Measurements from ENCODE around the gene DHRS12.

DHRS12 gene

GRCh38 chr13:51724721-51725120 is 79.2 kb downstream of the DHRS12 start:
- H3K4me2 ChIP-seq: no peak overlapping the region
- no peak overlapping the region for H3K9ac ChIP-seq
- H3K9me3 ChIP-seq: no peaks in the 10 kb centered on the region
- H3K27ac ChIP-seq: no peak overlapping the region
- no peak for TF ChIP-seq Cebpa-rat (IDR thresholded peaks at IDR 0.05)
- H3K27me3 ChIP-seq: no peaks in the 10 kb centered on the region
- H3K4me3 ChIP-seq: no peak overlapping the region
- no peaks in the 10 kb centered on the region for H3K4me1 ChIP-seq
- peaks cover 12% of the 10 kb centered on the region for H3K36me3 ChIP-seq
- no peaks in the 10 kb centered on the region for H4K20me1 ChIP-seq

- no peak for TF ChIP-seq Cebpa-rat (IDR thresholded peaks at IDR 0.05)
- Histone ChIP-seq H3K4me1 (no peaks in the 10 kb centered on the region), H3K4me2 (no peak overlapping the region), H3K9ac (no peak overlapping the region), H3K27me3 (no peaks in the 10 kb centered on the region), H3K36me3 (peaks cover 6% of the 10 kb centered on the region), H3K9me3 (no peaks in the 10 kb centered on the region), H4K20me1 (no peaks in the 10 kb centered on the region), H3K27ac (no peak overlapping the region), H3K4me3 (no peak overlapping the region)
These were observed 80.4 kb downstream of the DHRS12 start for GRCh38 chr13:51723529-51723928.

GRCh38 chr13:51721496-51721895 is 82.5 kb downstream of the DHRS12 start:
- H3K9ac ChIP-seq: no peak overlapping the region
- no peaks in the 10 kb centered on the region for H3K27me3 ChIP-seq
- H3K36me3 ChIP-seq: no peaks in the 10 kb centered on the region
- no peaks in the 10 kb centered on the region for H3K9me3 ChIP-seq
- no peak overlapping the region for H3K27ac ChIP-seq
- H4K20me1 ChIP-seq: no peaks in the 10 kb centered on the region
- no peak for TF ChIP-seq Cebpa-rat (IDR thresholded peaks at IDR 0.05)
- no peaks in the 10 kb centered on the region for H3K4me1 ChIP-seq
- H3K4me3 ChIP-seq: no peak overlapping the region
- H3K4me2 ChIP-seq: no peak overlapping the region

GRCh38 chr13:51719394-51719793 is 84.6 kb downstream of the DHRS12 start:
- H4K20me1 ChIP-seq: no peaks in the 10 kb centered on the region
- H3K4me3 ChIP-seq: no peak overlapping the region
- H3K9me3 ChIP-seq: no peaks in the 10 kb centered on the region
- H3K4me1 ChIP-seq: no peaks in the 10 kb centered on the region
- no peak for TF ChIP-seq Cebpa-rat (IDR thresholded peaks at IDR 0.05)
- H3K27ac ChIP-seq: no peak overlapping the region
- H3K36me3 ChIP-seq: no peaks in the 10 kb centered on the region
- no peak overlapping the region for H3K4me2 ChIP-seq
- H3K9ac ChIP-seq: no peak overlapping the region
- H3K27me3 ChIP-seq: no peaks in the 10 kb centered on the region

All from BLaER1 (cell line).